Erythroblast (primary cell): ENCODE results near the gene ATP13A4.

Experiments used
- GATA1 ChIP-seq: IDR thresholded peaks from 2 replicates; pipeline ENCODE4 v1.6.1; 2011; ENCODE audit warnings: low read depth, mild to moderate bottlenecking, control low read depth, low read length, moderate library complexity
- POLR2A ChIP-seq: IDR thresholded peaks from 2 replicates; pipeline ENCODE4 v1.6.1; 2011; ENCODE audit warnings: mild to moderate bottlenecking, low read length

DNA sequence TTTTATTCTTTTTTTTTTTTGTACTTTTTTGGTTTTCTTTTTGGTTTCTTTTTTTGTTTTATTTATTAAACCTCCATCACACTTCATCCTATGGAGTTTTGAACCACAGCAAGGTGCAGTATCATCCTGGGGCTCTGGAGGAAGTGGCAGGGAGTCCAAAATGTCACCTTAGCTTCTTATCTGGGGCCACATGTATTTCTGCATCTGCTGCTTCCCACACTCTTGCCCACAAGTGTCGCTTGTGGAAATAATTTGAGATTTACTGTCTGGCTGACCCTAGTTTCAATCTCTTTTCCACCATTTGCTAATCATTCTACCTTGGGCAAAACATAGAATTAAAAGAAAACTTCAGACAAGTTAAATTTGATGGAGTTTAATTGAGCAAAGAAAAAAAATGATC is 44.7 kb upstream of the ATP13A4 start:
- no peak for TF ChIP-seq POLR2A
- no peak for TF ChIP-seq GATA1
